Endodermal cell (in vitro differentiated cells): ENCODE data around the gene SPTB. TPM values are rescaled to one million over a fixed set of nuclear protein-coding genes. Genes with fewer than 3 reads are reported as not detected.
A peak's percentile ranks its signal among the peaks of the same experiment; 100 is the strongest.

Experiments used
- DNase-seq: peaks from one replicate; pipeline ENCODE4 v3.0.0-alpha.2; 2017
- H3K27ac ChIP-seq: 2 replicates; pipeline ENCODE4 v1.5.1; 2013; ENCODE audit warnings: mild to moderate bottlenecking, low read depth, low read length, moderate library complexity
- H3K27me3 ChIP-seq: 2 replicates; pipeline ENCODE4 v1.6.1; 2013; ENCODE audit warnings: mild to moderate bottlenecking, low read length, moderate library complexity; ENCODE audit not compliant: insufficient read depth, control insufficient read depth, poor library complexity, severe bottlenecking
- H3K36me3 ChIP-seq: 2 replicates; pipeline ENCODE4 v1.7.0; 2013; ENCODE audit warnings: mild to moderate bottlenecking, low read length, moderate library complexity; ENCODE audit not compliant: control insufficient read depth, insufficient read depth
- H3K4me1 ChIP-seq: one replicate; pipeline ENCODE4 v1.7.0; 2013; ENCODE audit warnings: low read length; ENCODE audit not compliant: control insufficient read depth, insufficient read depth
- H3K4me3 ChIP-seq: 2 replicates; pipeline ENCODE4 v1.5.1; 2013; ENCODE audit warnings: mild to moderate bottlenecking, low read length, moderate library complexity
- H3K9ac ChIP-seq: 2 replicates; pipeline ENCODE4 v1.6.1; 2013; ENCODE audit warnings: mild to moderate bottlenecking, low read length, moderate library complexity; ENCODE audit not compliant: poor library complexity, severe bottlenecking; ENCODE audit errors: extremely low read depth
- H3K9me3 ChIP-seq: 2 replicates; pipeline ENCODE4 v1.6.1; 2013; ENCODE audit warnings: mild to moderate bottlenecking, low read length, moderate library complexity; ENCODE audit not compliant: control insufficient read depth
- H3K27ac Mint-ChIP-seq: 2 replicates; pipeline ENCODE4 v1.8.0; 2020; ENCODE audit warnings: mixed read lengths
- H3K27me3 Mint-ChIP-seq: 2 replicates; pipeline ENCODE4 v1.8.0; 2021; ENCODE audit warnings: mild to moderate bottlenecking, mixed read lengths; ENCODE audit not compliant: insufficient read depth
- H3K36me3 Mint-ChIP-seq: 2 replicates; pipeline ENCODE4 v1.8.0; 2020; ENCODE audit warnings: low read depth, mixed read lengths
- H3K4me1 Mint-ChIP-seq: 2 replicates; pipeline ENCODE4 v1.8.0; 2020; ENCODE audit warnings: mixed read lengths
- H3K4me3 Mint-ChIP-seq: 2 replicates; pipeline ENCODE4 v1.8.0; 2020; ENCODE audit warnings: mild to moderate bottlenecking, moderate library complexity, mixed read lengths
- H3K9me3 Mint-ChIP-seq: 2 replicates; pipeline ENCODE4 v1.8.0; 2020; ENCODE audit warnings: mild to moderate bottlenecking, mixed read lengths
- CTCF ChIP-seq: fragments of 200-600 bp; sonication (generic); conservative IDR thresholded peaks from 2 replicates; pipeline ENCODE4 v1.5.0; 2021; ENCODE audit warnings: antibody characterized with exemption, mild to moderate bottlenecking
- WGBS, 2 experiments: methylation state at CpG; one replicate each; pipeline versions ENCODE4 v1.1.5 to v1.1.7; 2013; ENCODE audit warnings: missing lambda C conversion rate in 2 of 2, mixed read lengths in 1 of 2; ENCODE audit not compliant: insufficient coverage in 1 of 2, insufficient read length in 1 of 2; 5-methylcytosine and 5-hydroxymethylcytosine counted together
- total RNA-seq, 2 donors: library from RNA; stranded (reverse); fragmentation: NEBNext Ultra II Directional in 1 of 2; extraction: Animal tissue kit (Norgen Biotek cat#: 25700) in 1 of 2; gene quantifications; 2 replicates in 1 of 2; 3 replicates in 1 of 2; pipeline ENCODE4 v1.2.1, GENCODE V29; 2021

SPTB gene
- total RNA-seq, 2 donors from 2014 or later = 0.77 to 1.4 TPM

- Histone ChIP-seq H3K9ac (no peak overlapping the region), H3K27me3 (peaks cover 15% of the 10 kb centered on the region), H3K27ac (no peak overlapping the region), H3K36me3 (no peaks in the 10 kb centered on the region), H3K9me3 (no peaks in the 10 kb centered on the region), H3K4me3 (peak overlapping the region; percentile 89), H3K4me1 (peaks cover 33% of the 10 kb centered on the region)
- no peaks in the 10 kb centered on the region for H3K9me3 Mint-ChIP-seq
- H3K4me3 Mint-ChIP-seq = peak overlapping the region; percentile 70
- DNase-seq = peak; percentile 61
- no peak for TF ChIP-seq CTCF
- H3K4me1 Mint-ChIP-seq = peaks cover 67% of the 10 kb centered on the region
- H3K36me3 Mint-ChIP-seq = peaks cover 2% of the 10 kb centered on the region
- H3K27me3 Mint-ChIP-seq = peaks cover 29% of the 10 kb centered on the region
- 13% methylated on average over 5 to 18 of the region's 18 CpGs for WGBS, 2 experiments
- H3K27ac Mint-ChIP-seq = no peak overlapping the region
These were observed 174.2 kb downstream of the SPTB start for GRCh38 chr14:64705381-64706118.

- WGBS, 2 experiments = 0 to 1% methylated on average over 21 to 51 of the region's 51 CpGs
- Histone ChIP-seq H3K9me3 (no peaks in the 10 kb centered on the region), H3K4me3 (peak overlapping the region; percentile 89), H3K36me3 (no peaks in the 10 kb centered on the region), H3K27ac (no peak overlapping the region), H3K9ac (peak overlapping the region; percentile 66), H3K4me1 (peaks cover 33% of the 10 kb centered on the region), H3K27me3 (peaks cover 15% of the 10 kb centered on the region)
- Mint-ChIP-seq H3K36me3 (no peaks in the 10 kb centered on the region), H3K9me3 (no peaks in the 10 kb centered on the region), H3K4me1 (peaks cover 67% of the 10 kb centered on the region), H3K27me3 (peaks cover 28% of the 10 kb centered on the region), H3K27ac (no peak overlapping the region), H3K4me3 (peak overlapping the region; percentile 70)
- no peak for TF ChIP-seq CTCF
- peak; percentile 75 for DNase-seq
These were observed 174.8 kb downstream of the SPTB start for GRCh38 chr14:64704743-64705380.

GRCh38 chr14:64704143-64704742 is 175.5 kb downstream of the SPTB start, which contains the start of gene PLEKHG3:
Gene PLEKHG3 (plus strand): TSS chr14:64704424. CDS start chr14:64727632, 23,208 bp downstream.
- no peak for TF ChIP-seq CTCF
- H3K4me1 Mint-ChIP-seq = peaks cover 66% of the 10 kb centered on the region
- peak within 1 kb of the TSS; percentile 70 for H3K4me3 Mint-ChIP-seq
- peak; percentile 94 for DNase-seq
- H3K27ac ChIP-seq = no peak within 1 kb of the TSS
- H3K9me3 ChIP-seq = no peaks in the 10 kb centered on the region
- H3K27me3 ChIP-seq = peaks cover 15% of the 10 kb centered on the region
- peak within 1 kb of the TSS; percentile 65 for H3K27ac Mint-ChIP-seq
- no peaks in the 10 kb centered on the region for H3K9me3 Mint-ChIP-seq
- H3K9ac ChIP-seq = peak within 1 kb of the TSS; percentile 66
- WGBS, 2 experiments = 0% methylated on average over 25 to 69 of the region's 69 CpGs
- no peaks in the 10 kb centered on the region for H3K36me3 ChIP-seq
- H3K27me3 Mint-ChIP-seq = peaks cover 28% of the 10 kb centered on the region
- H3K4me1 ChIP-seq = peaks cover 32% of the 10 kb centered on the region
- H3K4me3 ChIP-seq = peak within 1 kb of the TSS; percentile 89
- no peaks in the 10 kb centered on the region for H3K36me3 Mint-ChIP-seq
